Suprapubic skin (tissue), 4 donors: Measurements from ENCODE around the gene CDK5RAP2. TPM values are rescaled to one million over a fixed set of nuclear protein-coding genes. Genes with fewer than 3 reads are reported as not detected.

Experiments used
- DNase-seq, 2 donors: peaks; one replicate each; pipeline ENCODE4 v3.0.0-alpha.2; 2019; ENCODE audit warnings: low spot score in 2 of 2
- H3K27ac ChIP-seq: fragments of 200-600 bp; sonication (generic); one replicate; pipeline ENCODE4 v1.5.1; 2019
- H3K27me3 ChIP-seq: fragments of 200-600 bp; sonication (generic); one replicate; pipeline ENCODE4 v1.5.1; 2019
- H3K36me3 ChIP-seq: fragments of 200-600 bp; sonication (generic); one replicate; pipeline ENCODE4 v1.5.1; 2019
- H3K4me1 ChIP-seq: fragments of 200-600 bp; sonication (generic); one replicate; pipeline ENCODE4 v1.5.1; 2019
- H3K4me3 ChIP-seq: fragments of 200-600 bp; sonication (generic); one replicate; pipeline ENCODE4 v1.5.1; 2019; ENCODE audit warnings: mild to moderate bottlenecking
- H3K9me3 ChIP-seq: fragments of 200-600 bp; sonication (generic); one replicate; pipeline ENCODE4 v1.5.1; 2019
- CTCF ChIP-seq, 2 donors: fragments of 200-600 bp in 1 of 2; fragments of 450-650 bp in 1 of 2; sonication (generic) in 1 of 2; IDR thresholded peaks; one replicate each; pipeline ENCODE4 v1.5.1; 2016 to 2019; ENCODE audit warnings: antibody characterized with exemption in 2 of 2, mild to moderate bottlenecking in 1 of 2, moderate library complexity in 1 of 2
- EP300 ChIP-seq: sonication (generic); formaldehyde crosslinking; IDR thresholded peaks from one replicate; pipeline ENCODE4 v1.6.1; 2017; ENCODE audit warnings: antibody characterized with exemption
- POLR2A ChIP-seq, 2 donors: fragments of 450-650 bp; IDR thresholded peaks; one replicate each; pipeline ENCODE4 v1.6.1; 2017; ENCODE audit warnings: antibody characterized with exemption in 2 of 2, mild to moderate bottlenecking in 2 of 2, moderate library complexity in 2 of 2
- POLR2AphosphoS5 ChIP-seq, 3 donors: sonication (generic); formaldehyde crosslinking; IDR thresholded peaks; one replicate each; pipeline ENCODE4 v1.6.1; 2017; ENCODE audit warnings: antibody characterized with exemption in 3 of 3
- WGBS: methylation state at CpG from one replicate; pipeline ENCODE4 v1.1.5; 2018; 5-methylcytosine and 5-hydroxymethylcytosine counted together
- total RNA-seq, 4 donors: library from RNA; depleted of rRNA; stranded (reverse); fragments of >200 nt; gene quantifications; one replicate each; pipeline ENCODE4 v1.1.0, GENCODE V29; 2016

Gene CDK5RAP2
- total RNA-seq, 4 donors from 2014 or later = 60.1 to 105 (median 64.3) TPM

- Histone ChIP-seq H3K36me3 (no peaks in the 10 kb centered on the region), H3K9me3 (no peaks in the 10 kb centered on the region), H3K4me3 (no peak overlapping the region), H3K27ac (no peak overlapping the region), H3K4me1 (no peaks in the 10 kb centered on the region), H3K27me3 (no peaks in the 10 kb centered on the region)
- no peak for DNase-seq
- TF ChIP-seq CTCF (IDR thresholded peaks at IDR 0.05) (no peak), POLR2AphosphoS5 (IDR thresholded peaks at IDR 0.05) (no peak), POLR2A (IDR thresholded peaks at IDR 0.05) (no peak), EP300 (no peak)
- 96% methylated on average over 7 of the region's 7 CpGs for WGBS
Measured at GRCh38 chr9:120358877-120359276, 221.1 kb downstream of the CDK5RAP2 start.

GRCh38 chr9:120353506-120353905 lies 226.5 kb downstream of the CDK5RAP2 start:
- Histone ChIP-seq H3K36me3 (no peaks in the 10 kb centered on the region), H3K4me3 (no peak overlapping the region), H3K9me3 (no peaks in the 10 kb centered on the region), H3K27ac (no peak overlapping the region), H3K4me1 (no peaks in the 10 kb centered on the region), H3K27me3 (no peaks in the 10 kb centered on the region)
- no peak for DNase-seq
- WGBS = 48% methylated on average over 5 of the region's 5 CpGs
- TF ChIP-seq EP300 = no peak
- TF ChIP-seq POLR2A (IDR thresholded peaks at IDR 0.05) = no peak
- TF ChIP-seq POLR2AphosphoS5 (IDR thresholded peaks at IDR 0.05) = no peak
- no peak for TF ChIP-seq CTCF (IDR thresholded peaks at IDR 0.05)

GRCh38 chr9:120351106-120351505 lies 228.9 kb downstream of the CDK5RAP2 start:
- no peak overlapping the region for H3K4me3 ChIP-seq
- 53% methylated on average over 9 of the region's 9 CpGs for WGBS
- no peaks in the 10 kb centered on the region for H3K27me3 ChIP-seq
- no peak for TF ChIP-seq POLR2A (IDR thresholded peaks at IDR 0.05)
- TF ChIP-seq CTCF (IDR thresholded peaks at IDR 0.05) = no peak
- no peak for TF ChIP-seq POLR2AphosphoS5 (IDR thresholded peaks at IDR 0.05)
- no peak for TF ChIP-seq EP300
- no peak for DNase-seq
- H3K36me3 ChIP-seq = no peaks in the 10 kb centered on the region
- H3K27ac ChIP-seq = no peak overlapping the region
- H3K9me3 ChIP-seq = no peaks in the 10 kb centered on the region
- H3K4me1 ChIP-seq = no peaks in the 10 kb centered on the region

GRCh38 chr9:120350596-120350995 lies 229.4 kb downstream of the CDK5RAP2 start:
- H3K27me3 ChIP-seq = no peaks in the 10 kb centered on the region
- H3K36me3 ChIP-seq = no peaks in the 10 kb centered on the region
- H3K4me3 ChIP-seq = no peak overlapping the region
- DNase-seq = no peak
- H3K27ac ChIP-seq = no peak overlapping the region
- no peaks in the 10 kb centered on the region for H3K9me3 ChIP-seq
- 71% methylated on average over 4 of the region's 4 CpGs for WGBS
- no peak for TF ChIP-seq POLR2AphosphoS5 (IDR thresholded peaks at IDR 0.05)
- no peak for TF ChIP-seq EP300
- no peak for TF ChIP-seq CTCF (IDR thresholded peaks at IDR 0.05)
- no peak for TF ChIP-seq POLR2A (IDR thresholded peaks at IDR 0.05)
- no peaks in the 10 kb centered on the region for H3K4me1 ChIP-seq

- Histone ChIP-seq H3K27ac (no peak overlapping the region), H3K9me3 (no peaks in the 10 kb centered on the region), H3K4me3 (no peak overlapping the region), H3K27me3 (no peaks in the 10 kb centered on the region), H3K36me3 (no peaks in the 10 kb centered on the region), H3K4me1 (no peaks in the 10 kb centered on the region)
- TF ChIP-seq CTCF (IDR thresholded peaks at IDR 0.05) (peak in 1 of 2 donors; percentile 36), EP300 (no peak)
- DNase-seq = no peak
- WGBS = 41% methylated on average over 15 of the region's 16 CpGs
Measured at GRCh38 chr9:120348951-120349429, 231.0 kb downstream of the CDK5RAP2 start.
